CD4-positive, alpha-beta T cell (primary cell): Measurements from ENCODE around the gene GLRX. TPM values are rescaled to one million over a fixed set of nuclear protein-coding genes. Genes with fewer than 3 reads are reported as not detected.

Source experiments
- ATAC-seq: fragments of 200-7000 bp; cut with Tn5 transposase; one replicate; pipeline ENCODE4 v1.10.0; 2022; ENCODE audit warnings: mild to moderate bottlenecking; ENCODE audit not compliant: poor library complexity
- CTCF ChIA-PET: fragments of 350-600 bp; sonication (Branson Sonifier 250); formaldehyde crosslinking; loops from one replicate; lab custom pipeline; 2021; ENCODE audit warnings: antibody characterized with exemption, inconsistent platforms; lab: Charles Lee
- POLR2A ChIA-PET: fragments of 350-600 bp; sonication (Branson Sonifier 250); formaldehyde crosslinking; loops from one replicate; lab custom pipeline; 2021; ENCODE audit warnings: antibody characterized with exemption, inconsistent platforms; lab: Charles Lee
- DNase-seq, 14 experiments: peaks; one replicate each; pipeline ENCODE4 v3.0.0-alpha.2; 2013 to 2020; ENCODE audit warnings: mixed read lengths in 2 of 14
- H3K27ac ChIP-seq, 2 donors: one replicate each; pipeline versions ENCODE4 v1.5.1 to v1.7.0; 2013; ENCODE audit warnings: low read length in 2 of 2, low read depth in 1 of 2, mild to moderate bottlenecking in 1 of 2
- H3K27me3 ChIP-seq, 2 experiments: 1 replicate in 1 of 2; 2 replicates in 1 of 2; pipeline versions ENCODE4 v1.6.1 to v1.7.0; 2013; ENCODE audit warnings: low read length in 2 of 2, control low read depth in 1 of 2, mild to moderate bottlenecking in 1 of 2, moderate library complexity in 1 of 2; ENCODE audit not compliant: insufficient read depth in 2 of 2, control insufficient read depth in 1 of 2
- H3K36me3 ChIP-seq: one replicate; pipeline ENCODE4 v1.6.1; 2013; ENCODE audit warnings: low read length, control low read depth; ENCODE audit not compliant: insufficient read depth
- H3K4me1 ChIP-seq: one replicate; pipeline ENCODE4 v1.6.1; 2013; ENCODE audit warnings: low read length, control low read depth; ENCODE audit not compliant: insufficient read depth
- H3K4me3 ChIP-seq: one replicate; pipeline ENCODE4 v1.5.1; 2013; ENCODE audit warnings: mild to moderate bottlenecking, low read length, moderate library complexity
- H3K9me3 ChIP-seq, 2 experiments: 1 replicate in 1 of 2; 2 replicates in 1 of 2; pipeline versions ENCODE4 v1.6.1 to v1.7.0; 2013; ENCODE audit warnings: low read length in 2 of 2, mild to moderate bottlenecking in 2 of 2, control low read depth in 1 of 2, moderate library complexity in 1 of 2; ENCODE audit not compliant: control insufficient read depth in 1 of 2, insufficient read depth in 1 of 2
- H3K27ac Mint-ChIP-seq: one replicate; pipeline ENCODE4 v1.8.0; 2020; ENCODE audit warnings: mixed read lengths
- H3K27me3 Mint-ChIP-seq: one replicate; pipeline ENCODE4 v1.8.0; 2021; ENCODE audit warnings: mixed read lengths
- H3K36me3 Mint-ChIP-seq: one replicate; pipeline ENCODE4 v1.8.0; 2021; ENCODE audit warnings: low read depth, mixed read lengths
- H3K4me1 Mint-ChIP-seq: one replicate; pipeline ENCODE4 v1.8.0; 2021; ENCODE audit warnings: low read depth, mixed read lengths
- H3K4me3 Mint-ChIP-seq: one replicate; pipeline ENCODE4 v1.8.0; 2020; ENCODE audit warnings: mild to moderate bottlenecking, mixed read lengths
- H3K9me3 Mint-ChIP-seq: one replicate; pipeline ENCODE4 v1.8.0; 2020; ENCODE audit warnings: mixed read lengths
- CTCF ChIP-seq: fragments of 200-600 bp; IDR thresholded peaks from one replicate; pipeline ENCODE4 v1.8.0; 2022; ENCODE audit warnings: antibody characterized with exemption, mild to moderate bottlenecking
- intact Hi-C, 2 experiments: fragments of 100-400 bp; cut with DNase I in 1 of 2; cut with micrococcal nuclease in 1 of 2; formaldehyde crosslinking; loops; one replicate each; pipeline versions ENCODE4 v1.15.1 to v1.9.0; 2023 to 2025; cut with DNase I, micrococcal nuclease
- total RNA-seq, 174 experiments: library from RNA in 2 of 174; stranded (reverse) in 2 of 174; gene quantifications; one replicate each; pipeline ENCODE4 v1.2.3 and lab custom pipeline; 2021 to 2026

GLRX gene
- total RNA-seq, 2 experiments from 2014 or later: 16.9 to 18.7 TPM

- ATAC-seq: no peak
- intact Hi-C loops: loop anchor here in 1 of 2 experiments (10.0 kb wide), 1 partner anchor 667 kb away; no protein-coding TSS in a partner anchor
- peaks cover 27% of the 10 kb centered on the region for H3K4me1 ChIP-seq
- no peaks in the 10 kb centered on the region for H3K36me3 ChIP-seq
- no peak overlapping the region for H3K4me3 ChIP-seq
- no peak for TF ChIP-seq CTCF
- Mint-ChIP-seq H3K27ac (no peak overlapping the region), H3K36me3 (no peaks in the 10 kb centered on the region), H3K27me3 (no peaks in the 10 kb centered on the region), H3K4me3 (no peak overlapping the region), H3K9me3 (no peaks in the 10 kb centered on the region), H3K4me1 (peaks cover 43% of the 10 kb centered on the region)
- CTCF ChIA-PET: interaction anchor here (1.3 to 3.2 kb wide), 3 partner anchors 9 to 468 kb away, joined by 4 to 15 read pairs (median 7); no protein-coding TSS in a partner anchor
- DNase-seq: no peak
- POLR2A ChIA-PET: interaction anchor here (1.4 to 2.0 kb wide), 2 partner anchors 9 to 86 kb away, joined by 4 to 5 read pairs; no protein-coding TSS in a partner anchor
- no peaks in the 10 kb centered on the region for H3K9me3 ChIP-seq
- H3K27me3 ChIP-seq: no peaks in the 10 kb centered on the region
- H3K27ac ChIP-seq: no peak overlapping the region
Measured at GRCh38 chr5:95868136-95868535, 45.6 kb upstream of the GLRX start.

GRCh38 chr5:95866435-95867040, 44.0 kb upstream of the GLRX start:
- Mint-ChIP-seq H3K27ac (no peak overlapping the region), H3K4me3 (no peak overlapping the region)

GRCh38 chr5:95864944-95865504, 42.5 kb upstream of the GLRX start:
- Histone ChIP-seq H3K9me3 (no peaks in the 10 kb centered on the region), H3K4me1 (peaks cover 21% of the 10 kb centered on the region), H3K27ac (no peak overlapping the region), H3K36me3 (no peaks in the 10 kb centered on the region), H3K4me3 (no peak overlapping the region), H3K27me3 (no peaks in the 10 kb centered on the region)
- H3K27ac Mint-ChIP-seq: no peak overlapping the region
- ChIA-PET CTCF (no interaction called here), POLR2A (interaction anchor here (1.4 kb wide), 1 partner anchor 67 kb away, joined by 7 read pairs; no protein-coding TSS in a partner anchor)
- ATAC-seq: no peak
- H3K9me3 Mint-ChIP-seq: no peaks in the 10 kb centered on the region
- H3K27me3 Mint-ChIP-seq: peaks cover 4% of the 10 kb centered on the region
- DNase-seq: no peak
- peaks cover 47% of the 10 kb centered on the region for H3K4me1 Mint-ChIP-seq
- no peak for TF ChIP-seq CTCF
- no peaks in the 10 kb centered on the region for H3K36me3 Mint-ChIP-seq
- intact Hi-C loops: loop anchor here (5.0 to 10.0 kb wide), 3 partner anchors 37 to 670 kb away; partner anchors contain the start of gene ELL2 (in 1 of the 2)
- H3K4me3 Mint-ChIP-seq: no peak overlapping the region

More at GRCh38 chr5:95866435-95867040, 44.0 kb upstream of the GLRX start:
- Mint-ChIP-seq H3K27me3 (no peaks in the 10 kb centered on the region), H3K4me1 (peaks cover 53% of the 10 kb centered on the region), H3K9me3 (no peaks in the 10 kb centered on the region), H3K36me3 (no peaks in the 10 kb centered on the region)
- peaks cover 34% of the 10 kb centered on the region for H3K4me1 ChIP-seq
- no peak for TF ChIP-seq CTCF
- no peaks in the 10 kb centered on the region for H3K36me3 ChIP-seq
- H3K27me3 ChIP-seq: no peaks in the 10 kb centered on the region
- DNase-seq: no peak
- H3K9me3 ChIP-seq: no peaks in the 10 kb centered on the region
- no peak overlapping the region for H3K27ac ChIP-seq
- no peak overlapping the region for H3K4me3 ChIP-seq
- intact Hi-C loops: loop anchor here in 1 of 2 experiments (10.0 kb wide), 1 partner anchor 668 kb away; no protein-coding TSS in a partner anchor
- no peak for ATAC-seq
- POLR2A ChIA-PET: no interaction called here
- CTCF ChIA-PET: no interaction called here
